ENCODE results near the gene TNFRSF14. TPM values are rescaled to one million over a fixed set of nuclear protein-coding genes. Genes with fewer than 3 reads are reported as not detected.
A peak's percentile ranks its signal among the peaks of the same experiment; 100 is the strongest.

The TNFRSF14 gene
- total RNA-seq, 6 experiments from 2014 or later: 7.4 to 14.2 (median 11.5) TPM

GRCh38 chr1:2594001-2594640, 38.0 kb downstream of the TNFRSF14 start:
- no peak for DNase-seq
- H3K9me3 Mint-ChIP-seq: peaks cover 4% of the 10 kb centered on the region; the same call in 1 of the 2 replicates

DNA sequence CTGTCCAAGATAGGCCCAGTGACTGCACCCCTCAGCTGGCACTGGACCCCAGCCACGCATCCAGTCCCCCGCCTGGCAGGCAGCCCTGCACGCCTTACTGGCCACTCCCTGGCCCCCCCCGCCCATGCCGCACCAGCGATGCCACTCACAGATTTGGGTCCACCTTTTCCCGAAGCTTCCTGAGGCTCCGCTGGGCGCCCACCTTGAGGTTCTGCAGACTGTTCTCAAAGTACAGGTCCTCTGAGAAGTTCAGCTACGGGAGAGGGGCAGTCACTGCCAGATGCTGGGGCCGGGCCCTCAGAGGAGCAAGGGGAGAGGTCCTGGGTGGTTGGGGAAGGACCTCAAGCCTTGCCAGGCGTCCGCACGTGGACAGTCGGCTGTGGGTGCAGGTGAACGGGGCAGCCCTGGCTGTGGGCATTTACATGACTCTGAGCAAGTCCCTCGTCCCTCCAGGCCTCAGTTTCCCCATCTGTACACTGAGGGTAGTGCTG, 38.5 kb downstream of the TNFRSF14 start:
- Mint-ChIP-seq H3K36me3 (ENCODE audit: low read depth) (no peaks in the 10 kb centered on the region; the same call in 1 of the 2 replicates), H3K27ac (no peak overlapping the region), H3K9me3 (peaks cover 4% of the 10 kb centered on the region; the same call in 1 of the 2 replicates), H3K4me3 (no peak overlapping the region), H3K4me1 (ENCODE audit: low read depth) (no peaks in the 10 kb centered on the region), H3K27me3 (ENCODE audit: insufficient read depth) (peaks cover 9% of the 10 kb centered on the region)
- DNase-seq: no peak
- no peak for TF ChIP-seq CTCF (IDR thresholded peaks at IDR 0.05)

More at GRCh38 chr1:2594001-2594640, 38.0 kb downstream of the TNFRSF14 start:
- TF ChIP-seq CTCF (IDR thresholded peaks at IDR 0.05): no peak
- Mint-ChIP-seq H3K4me3 (peak overlapping the region; percentile 72; the same call in 1 of the 2 replicates), H3K27ac (no peak overlapping the region), H3K27me3 (ENCODE audit: insufficient read depth) (peaks cover 9% of the 10 kb centered on the region), H3K4me1 (ENCODE audit: low read depth) (no peaks in the 10 kb centered on the region), H3K36me3 (ENCODE audit: low read depth) (no peaks in the 10 kb centered on the region; the same call in 1 of the 2 replicates)

DNA sequence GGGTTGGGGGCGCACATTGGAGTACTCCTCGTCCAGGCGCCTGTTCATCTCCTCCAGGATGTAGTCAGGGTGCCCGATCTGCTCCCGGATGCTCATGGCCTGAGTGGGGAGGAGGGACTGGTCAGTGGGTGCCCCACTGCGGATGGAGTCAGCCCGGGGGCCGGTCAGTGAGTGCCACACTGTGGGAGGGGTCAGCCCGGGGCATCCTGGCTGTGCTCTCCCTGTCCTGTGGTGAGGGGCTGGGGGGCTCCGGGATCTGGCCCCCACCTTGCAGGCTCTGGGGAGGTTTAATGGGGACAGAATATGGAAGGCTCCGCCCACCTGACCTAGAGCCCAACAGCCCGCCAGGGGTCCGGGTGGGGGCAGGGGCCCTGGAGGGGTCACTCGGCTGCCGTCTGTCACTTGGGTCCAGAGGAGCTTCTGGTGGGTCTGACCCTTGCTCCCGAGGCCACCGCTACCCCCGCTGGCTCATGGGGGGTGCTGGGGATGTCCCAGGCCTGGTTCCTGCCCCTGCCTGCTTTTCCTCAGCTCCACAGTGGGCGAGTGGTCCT, 39.2 kb downstream of the TNFRSF14 start:
- H3K27ac Mint-ChIP-seq: no peak overlapping the region
- H3K4me1 Mint-ChIP-seq (ENCODE audit: low read depth): no peaks in the 10 kb centered on the region
- H3K36me3 Mint-ChIP-seq (ENCODE audit: low read depth): no peaks in the 10 kb centered on the region; the same call in 1 of the 2 replicates
- H3K27me3 Mint-ChIP-seq (ENCODE audit: insufficient read depth): peaks cover 9% of the 10 kb centered on the region
- TF ChIP-seq CTCF (IDR thresholded peaks at IDR 0.05): no peak
- H3K4me3 Mint-ChIP-seq: no peak overlapping the region
- peaks cover 4% of the 10 kb centered on the region; the same call in 1 of the 2 replicates for H3K9me3 Mint-ChIP-seq
- DNase-seq: no peak

- H3K27me3 Mint-ChIP-seq (ENCODE audit: insufficient read depth): peaks cover 9% of the 10 kb centered on the region
- H3K27ac Mint-ChIP-seq: no peak overlapping the region
- H3K4me1 Mint-ChIP-seq (ENCODE audit: low read depth): no peaks in the 10 kb centered on the region
- no peak for TF ChIP-seq CTCF (IDR thresholded peaks at IDR 0.05)
- H3K9me3 Mint-ChIP-seq: peaks cover 4% of the 10 kb centered on the region; the same call in 1 of the 2 replicates
- no peak for DNase-seq
- H3K36me3 Mint-ChIP-seq (ENCODE audit: low read depth): no peaks in the 10 kb centered on the region; the same call in 1 of the 2 replicates
- no peak overlapping the region for H3K4me3 Mint-ChIP-seq
Observed at GRCh38 chr1:2595812-2596529, 39.8 kb downstream of the TNFRSF14 start.

DNA sequence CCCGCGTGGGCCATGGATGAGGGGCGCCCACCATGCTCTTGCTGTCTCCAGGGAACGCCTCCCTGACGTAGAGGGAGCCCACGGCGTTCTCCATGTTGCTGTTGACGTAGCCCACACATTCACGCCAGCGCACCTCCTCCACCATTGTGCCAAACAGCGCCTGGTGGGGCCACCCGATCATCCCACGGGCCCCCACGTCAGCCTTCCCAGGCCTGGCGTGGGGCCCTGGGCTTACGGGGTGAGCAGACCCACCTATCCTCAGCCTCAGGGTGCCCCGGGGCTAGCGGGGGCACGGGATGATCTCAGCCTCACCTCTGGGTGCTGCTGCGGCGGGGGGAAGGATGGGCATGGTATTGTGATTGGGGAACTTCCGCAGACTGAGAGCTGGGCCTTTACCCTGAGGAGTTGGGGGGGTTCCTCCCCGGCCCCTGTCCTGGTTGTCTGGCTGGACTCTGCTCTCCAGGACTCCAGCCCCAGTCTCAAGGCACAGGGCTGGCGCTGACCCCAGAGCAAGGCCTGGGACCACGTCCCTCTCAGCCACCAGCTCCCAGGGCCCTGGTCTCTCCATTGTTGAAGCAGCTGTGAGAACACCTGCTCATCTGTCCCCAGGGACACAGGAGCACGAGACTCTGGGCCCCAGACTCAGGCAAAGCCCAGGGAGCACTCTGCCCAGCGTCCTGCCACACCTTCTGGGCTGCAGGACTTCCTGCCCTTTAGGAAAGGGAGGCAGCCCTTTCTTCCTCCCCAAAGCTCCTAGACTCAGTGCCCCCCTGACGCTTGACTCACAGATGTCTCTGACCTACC, 40.6 kb downstream of the TNFRSF14 start:
- peaks cover 9% of the 10 kb centered on the region for H3K27me3 Mint-ChIP-seq (ENCODE audit: insufficient read depth)
- H3K9me3 Mint-ChIP-seq: peaks cover 4% of the 10 kb centered on the region; the same call in 1 of the 2 replicates
- no peak for DNase-seq
- H3K27ac Mint-ChIP-seq: no peak overlapping the region
- no peaks in the 10 kb centered on the region; the same call in 1 of the 2 replicates for H3K36me3 Mint-ChIP-seq (ENCODE audit: low read depth)
- TF ChIP-seq CTCF (IDR thresholded peaks at IDR 0.05): no peak
- no peak overlapping the region for H3K4me3 Mint-ChIP-seq
- no peaks in the 10 kb centered on the region for H3K4me1 Mint-ChIP-seq (ENCODE audit: low read depth)
